PFSK-1 (cell line): ENCODE measurements around the gene VTCN1.

Experiments
- POLR2AphosphoS5 ChIP-seq: IDR thresholded peaks from 2 replicates; pipeline ENCODE4 v1.6.1; 2012; ENCODE audit warnings: low read depth, mild to moderate bottlenecking, control low read depth, low read length, moderate library complexity
- TAF1 ChIP-seq: IDR thresholded peaks from 2 replicates; pipeline ENCODE4 v1.6.1; 2012; ENCODE audit warnings: low read length, control low read depth, borderline replicate concordance; ENCODE audit not compliant: insufficient read depth

- TF ChIP-seq POLR2AphosphoS5 (no peak), TAF1 (no peak)
These were observed 46.6 kb upstream of the VTCN1 start for GRCh38 chr1:117257291-117257690.
